IMR-90 (cell line): ENCODE results near the gene PDLIM5. TPM values are rescaled to one million over a fixed set of nuclear protein-coding genes. Genes with fewer than 3 reads are reported as not detected.
A peak's percentile ranks its signal among the peaks of the same experiment; 100 is the strongest.

Source experiments
- ATAC-seq: fragments of 200-7000 bp; cut with Tn5 transposase; 2 replicates; pipeline ENCODE4 v1.9.1; 2020; ENCODE audit warnings: low read depth, mild to moderate bottlenecking, moderate library complexity
- BruUV-seq: library from RNA; stranded (reverse); fragments of 400-500 nt; replicated peaks from 2 replicates; lab custom pipeline; 2021; lab: Mats Ljungman, UMichigan
- CTCF ChIA-PET: fragments of 300-600 bp; formaldehyde crosslinking; extraction: SDS; loops from one replicate; lab custom pipeline; 2021; ENCODE audit warnings: antibody characterized with exemption; lab: Yijun Ruan, JAX
- POLR2A ChIA-PET: fragments of 300-600 bp; sonication (Branson Sonifier 250); formaldehyde crosslinking; loops from one replicate; lab custom pipeline; 2022; ENCODE audit warnings: antibody characterized with exemption; ENCODE audit not compliant: unreplicated experiment; lab: Charles Lee
- DNase-seq: peaks from one replicate; pipeline ENCODE4 v3.0.0; 2013
- H2AFZ ChIP-seq: replicated peaks from 2 replicates; pipeline ENCODE3; 2013; ENCODE audit warnings: low read length, mild to moderate bottlenecking; ENCODE audit not compliant: poor library complexity
- H2AK5ac ChIP-seq: 2 replicates; pipeline ENCODE4 v1.6.1; 2013; ENCODE audit warnings: low read depth, low read length, inconsistent platforms
- H2AK9ac ChIP-seq: replicated peaks from 2 replicates; pipeline ENCODE3; 2013; ENCODE audit warnings: mild to moderate bottlenecking, low read depth, low read length, moderate library complexity; ENCODE audit not compliant: poor library complexity
- H2BK120ac ChIP-seq: 2 replicates; pipeline ENCODE4 v1.6.1; 2013; ENCODE audit warnings: low read depth, low read length, inconsistent platforms
- H2BK15ac ChIP-seq: 3 replicates; pipeline ENCODE4 v1.6.1; 2013; ENCODE audit warnings: low read depth, low read length, inconsistent platforms
- H2BK20ac ChIP-seq: 2 replicates; pipeline ENCODE4 v1.6.1; 2013; ENCODE audit warnings: low read depth, mild to moderate bottlenecking, inconsistent platforms, low read length, moderate library complexity
- H2BK5ac ChIP-seq: 2 replicates; pipeline ENCODE4 v1.6.1; 2013; ENCODE audit warnings: mild to moderate bottlenecking, low read depth, low read length, inconsistent platforms; ENCODE audit not compliant: poor library complexity, severe bottlenecking
- H3K14ac ChIP-seq: replicated peaks from 2 replicates; pipeline ENCODE4 v1.6.1; 2013; ENCODE audit warnings: low read depth, low read length, inconsistent platforms
- H3K18ac ChIP-seq: 2 replicates; pipeline ENCODE4 v1.6.1; 2013; ENCODE audit warnings: low read depth, low read length, control low read depth
- H3K23ac ChIP-seq: 2 replicates; pipeline ENCODE4 v1.6.1; 2013; ENCODE audit warnings: low read depth, low read length, inconsistent platforms
- H3K27ac ChIP-seq: 2 replicates; pipeline ENCODE4 v1.5.1; 2013; ENCODE audit warnings: mild to moderate bottlenecking, control low read depth, low read length; ENCODE audit not compliant: insufficient read depth
- H3K27me3 ChIP-seq: 2 replicates; pipeline ENCODE4 v1.6.1; 2013; ENCODE audit warnings: low read length; ENCODE audit not compliant: control insufficient read depth, insufficient read depth
- H3K36me3 ChIP-seq: 2 replicates; pipeline ENCODE4 v1.6.1; 2013; ENCODE audit warnings: low read length, mixed read lengths; ENCODE audit not compliant: control insufficient read depth, insufficient read depth
- H3K4ac ChIP-seq: 2 replicates; pipeline ENCODE4 v1.6.1; 2013; ENCODE audit warnings: low read depth, low read length, inconsistent platforms
- H3K4me1 ChIP-seq: 2 replicates; pipeline ENCODE4 v1.6.1; 2013; ENCODE audit warnings: low read length, mixed read lengths; ENCODE audit not compliant: control insufficient read depth, insufficient read depth
- H3K4me2 ChIP-seq: 2 replicates; pipeline ENCODE4 v1.6.1; 2013; ENCODE audit warnings: low read depth, mild to moderate bottlenecking, control low read depth, low read length, moderate library complexity
- H3K4me3 ChIP-seq: 2 replicates; pipeline ENCODE4 v1.5.1; 2013; ENCODE audit warnings: low read depth, mild to moderate bottlenecking, control low read depth, low read length, moderate library complexity; ENCODE audit not compliant: insufficient read depth
- H3K56ac ChIP-seq: 2 replicates; pipeline ENCODE4 v1.6.1; 2013; ENCODE audit warnings: low read length, inconsistent platforms; ENCODE audit not compliant: insufficient read depth; ENCODE audit errors: extremely low read depth
- H3K79me1 ChIP-seq, 2 experiments: 2 replicates each; pipeline ENCODE4 v1.6.1; 2013; ENCODE audit warnings: low read length in 2 of 2, inconsistent platforms in 1 of 2, low read depth in 1 of 2
- H3K9ac ChIP-seq: 2 replicates; pipeline ENCODE4 v1.6.1; 2013; ENCODE audit warnings: low read depth, low read length, control low read depth
- H3K9me1 ChIP-seq: 2 replicates; pipeline ENCODE4 v1.6.1; 2013; ENCODE audit warnings: low read length, inconsistent platforms; ENCODE audit not compliant: insufficient read depth
- H3K9me3 ChIP-seq: 2 replicates; pipeline ENCODE4 v1.6.1; 2013; ENCODE audit warnings: low read length; ENCODE audit not compliant: control insufficient read depth, insufficient read depth
- H4K20me1 ChIP-seq: 2 replicates; pipeline ENCODE4 v1.6.1; 2013; ENCODE audit warnings: low read length, inconsistent platforms; ENCODE audit not compliant: insufficient read depth
- H4K5ac ChIP-seq: 2 replicates; pipeline ENCODE4 v1.6.1; 2013; ENCODE audit warnings: mild to moderate bottlenecking, low read depth, low read length, control low read depth
- H4K8ac ChIP-seq, 2 experiments: 2 replicates each; pipeline ENCODE4 v1.6.1; 2013; ENCODE audit warnings: low read depth in 2 of 2, low read length in 2 of 2, control low read depth in 1 of 2, inconsistent platforms in 1 of 2
- H4K91ac ChIP-seq: 2 replicates; pipeline ENCODE4 v1.6.1; 2013; ENCODE audit warnings: low read depth, low read length, inconsistent platforms; ENCODE audit not compliant: insufficient read depth
- CEBPB ChIP-seq: IDR thresholded peaks from 2 replicates; pipeline ENCODE4 v1.6.1; 2012; ENCODE audit warnings: low read depth, low read length, improper control_type of control experiment
- SMC3 ChIP-seq: fragments of 150-350 bp; IDR thresholded peaks from 2 replicates; pipeline ENCODE4 v1.6.1; 2016; ENCODE audit warnings: low read depth, mild to moderate bottlenecking, antibody characterized with exemption, low read length, moderate library complexity
- WGBS, 2 experiments: methylation state at CpG; one replicate each; pipeline versions ENCODE4 v1.1.5 to v1.1.7; 2013; ENCODE audit warnings: missing lambda C conversion rate in 2 of 2; ENCODE audit not compliant: insufficient read length in 1 of 2; ENCODE audit errors: extremely low coverage in 2 of 2; 5-methylcytosine and 5-hydroxymethylcytosine counted together
- dilution Hi-C: fragments of 300-500 bp; cut with HindIII; formaldehyde crosslinking; loops from one replicate; pipeline ENCODE4 v1.14.3; 2018; ENCODE audit warnings: low sequenced_read_pairs; ENCODE audit not compliant: unreplicated experiment
- in situ Hi-C: fragments of 300-500 bp; cut with MboI; formaldehyde crosslinking; loops from 3 replicates; pipeline ENCODE4 v1.14.3; 2019; ENCODE audit warnings: low sequenced_read_pairs, inconsistent platforms, mixed read lengths
- intact Hi-C: fragments of 100-400 bp; cut with micrococcal nuclease; formaldehyde crosslinking; loops from 2 replicates; pipeline ENCODE4 v1.10.0; 2022
- polyA plus RNA-seq, 3 experiments: library from polyadenylated mRNA; depleted of rRNA; stranded (reverse); fragments of >200 nt; gene quantifications; 2 replicates each; pipeline ENCODE4 v1.2.3, GENCODE V29; 2012; ENCODE audit warnings: low replicate concordance in 1 of 3
- total RNA-seq: library from RNA; depleted of rRNA; stranded (reverse); fragments of >200 nt; gene quantifications from 2 replicates; pipeline ENCODE4 v1.2.3, GENCODE V29; 2012

PDLIM5 gene
- total and polyA plus RNA-seq, 2 of the 4 experiments (the other 2 are of a cell fraction): 96.5 to 188 TPM

GRCh38 chr4:94480362-94480951 is 28.7 kb downstream of the PDLIM5 start:
- Histone ChIP-seq H3K18ac (no peak overlapping the region), H3K36me3 (no peaks in the 10 kb centered on the region; the same call in 1 of the 2 replicates), H2AK9ac (no peak overlapping the region), H3K27me3 (no peaks in the 10 kb centered on the region), H2BK20ac (no peak overlapping the region), H4K20me1 (peaks cover 15% of the 10 kb centered on the region), H3K9ac (no peak overlapping the region), H2BK15ac (no peak overlapping the region), H2AFZ (no peak overlapping the region), H2BK5ac (no peak overlapping the region), H2BK120ac (no peak overlapping the region), H3K79me1 (peaks cover 17 to 53% of the 10 kb centered on the region in 2 experiments), H2AK5ac (no peak overlapping the region), H3K27ac (no peak overlapping the region), H3K14ac (no peak overlapping the region), H3K56ac (no peak overlapping the region), H3K9me1 (0 out of 2 replicates have a peak, but pooled peaks cover 2% of the 10 kb centered on the region), H3K4me3 (no peak overlapping the region), H3K4me1 (peaks cover 5% of the 10 kb centered on the region; the same call in 1 of the 2 replicates), H3K4me2 (no peak overlapping the region), H4K5ac (0 out of 2 replicates have a peak overlapping the region, but pooled peaks have one; percentile 5), H3K4ac (no peak overlapping the region), H3K23ac (peak overlapping the region; percentile 44; the same call in 1 of the 2 replicates), H3K9me3 (no peaks in the 10 kb centered on the region), H4K8ac (peak overlapping the region in 1 of 2 experiments; percentile 11; a peak in 1 of 4 replicates), H4K91ac (no peak overlapping the region)
- dilution Hi-C loops (no loop called here), in situ Hi-C loops (no loop called here), intact Hi-C loops (no loop called here)
- BruUV-seq: no TSS peak
- no peak for ATAC-seq
- POLR2A ChIA-PET: no interaction called here
- DNase-seq: no peak
- CTCF ChIA-PET: no interaction called here
- WGBS, 2 experiments: 83% methylated on average over 1 of the region's 2 CpGs; no CpG with 5 or more reads in 1 of the 2 experiments
- TF ChIP-seq CEBPB (no peak), SMC3 (no peak)
